ENCODE measurements around the gene LRRC58. TPM values are rescaled to one million over a fixed set of nuclear protein-coding genes. Genes with fewer than 3 reads are reported as not detected.

The LRRC58 gene
- total and polyA plus RNA-seq, 2 of the 8 experiments (the other 6 are each of a cell fraction or from before 2014, with no cell fraction given), result 4.3 to 15.4 TPM

DNA sequence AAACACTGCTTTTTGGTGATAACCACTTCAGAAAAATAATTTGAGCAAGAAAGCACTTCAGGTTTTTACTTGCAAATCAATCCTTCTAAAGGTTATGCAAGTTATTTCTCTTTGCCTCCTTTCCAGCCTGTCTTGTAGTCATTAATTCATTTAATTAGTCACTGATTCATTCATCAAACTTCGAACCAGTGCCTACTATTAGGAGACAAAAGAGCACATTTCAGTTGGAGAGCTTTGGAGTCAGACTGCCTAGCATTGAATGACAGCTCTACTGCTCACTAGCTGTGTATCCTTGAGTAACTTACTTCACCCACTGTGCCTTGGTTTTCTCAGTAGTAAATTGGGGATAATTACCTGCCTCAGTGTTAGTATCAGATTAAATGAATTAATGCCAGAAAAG, 14.9 kb upstream of the LRRC58 start:
- Histone ChIP-seq H2BK15ac (ENCODE audit: low read length) (no peak overlapping the region), H3K79me2 (ENCODE audit: control insufficient read depth in 1 of 2, insufficient read depth in 2 of 2, low read length in 2 of 2) (no peaks in the 10 kb centered on the region), H3K4me1 (replicated peaks in 1 of 4; ENCODE audit: control insufficient read depth in 3 of 4, insufficient read depth in 4 of 4, low read length in 3 of 4) (no peaks in the 10 kb centered on the region), H3K9me3 (ENCODE audit: insufficient read depth in 2 of 2, low read depth in 1 of 2, low read length in 1 of 2) (no peaks in the 10 kb centered on the region), H3K79me1 (ENCODE audit: low read depth, low read length) (no peaks in the 10 kb centered on the region), H2BK20ac (ENCODE audit: low read length) (no peak overlapping the region), H3K18ac (ENCODE audit: extremely low read depth, low read length) (no peak overlapping the region), H2AFZ (ENCODE audit: low read length) (no peak overlapping the region), H4K5ac (ENCODE audit: insufficient read length, low read depth, low read length) (no peak overlapping the region), H3K36me3 (ENCODE audit: control insufficient read depth in 2 of 4, insufficient read depth in 4 of 4, low read length in 3 of 4) (no peaks in the 10 kb centered on the region), H3K27ac (ENCODE audit: low read depth, low read length) (no peak overlapping the region), H3K4me3 (ENCODE audit: extremely low read depth in 1 of 4, insufficient read depth in 2 of 4, low read depth in 3 of 4, low read length in 4 of 4) (no peak overlapping the region), H3K23ac (ENCODE audit: insufficient read length) (no peak overlapping the region), H3K14ac (ENCODE audit: insufficient read length) (no peak overlapping the region), H4K8ac (ENCODE audit: extremely low read depth, insufficient read depth, low read length) (no peak overlapping the region), H2BK12ac (ENCODE audit: low read depth, low read length) (no peak overlapping the region), H3K4me2 (ENCODE audit: insufficient read depth in 1 of 2, low read depth in 2 of 2, low read length in 2 of 2) (no peak overlapping the region), H3K27me3 (replicated peaks in 1 of 4; ENCODE audit: control insufficient read depth in 3 of 4, extremely low read depth in 1 of 4, insufficient read depth in 3 of 4, low read length in 3 of 4) (peaks cover 0 to 2% (median 0%) of the 10 kb centered on the region in 4 experiments; a peak in 1 of 7 replicates), H4K20me1 (replicated peaks in 1 of 2; ENCODE audit: control insufficient read depth in 1 of 2, insufficient read depth in 2 of 2, low read length in 2 of 2) (no peaks in the 10 kb centered on the region), H2BK120ac (replicated peaks; ENCODE audit: low read depth, low read length) (no peak overlapping the region), H4K91ac (replicated peaks; ENCODE audit: insufficient read length, low read length) (no peak overlapping the region), H3K56ac (replicated peaks; ENCODE audit: insufficient read length, low read depth, low read length) (no peak overlapping the region), H3K4ac (replicated peaks; ENCODE audit: insufficient read length, low read depth, low read length) (no peak overlapping the region), H2BK5ac (ENCODE audit: low read depth, low read length) (no peak overlapping the region), H3K23me2 (ENCODE audit: low read depth, low read length) (no peaks in the 10 kb centered on the region), H3K9ac (replicated peaks in 1 of 4; ENCODE audit: extremely low read depth in 1 of 4, low read depth in 3 of 4, low read length in 3 of 4) (no peak overlapping the region), H2AK5ac (ENCODE audit: low read depth, low read length) (no peak overlapping the region)
- POLR2A ChIA-PET (ENCODE audit: partially characterized antibody), result interaction anchor here (2.7 kb wide), 1 partner anchor 15 kb away, joined by 10 read pairs; the partner anchor contains the start of gene LRRC58
- WGBS, 2 experiments (ENCODE audit: extremely low coverage in 1 of 2, insufficient coverage in 1 of 2, insufficient read length in 1 of 2, insufficient replicate concordance in 2 of 2, low coverage in 1 of 2, low lambda C conversion rate in 2 of 2, missing lambda C conversion rate in 1 of 2), result 93% methylated on average over 1 of the region's 1 CpG; no CpG with 5 or more reads in 1 of the 2 experiments
- CTCF ChIA-PET (ENCODE audit: partially characterized antibody), result interaction anchor here (1.7 kb wide), 1 partner anchor 11 kb away, joined by 6 read pairs; no protein-coding TSS in a partner anchor
- DNase-seq (ENCODE audit: low read depth in 1 of 2, low spot score in 2 of 2) (no peak), FAIRE-seq (no peak)
- no peak for TF ChIP-seq HDAC6 (IDR thresholded peaks at IDR 0.05; ENCODE audit: low read depth, low read length)
- TF ChIP-seq EZH2 (IDR thresholded peaks at IDR 0.05; ENCODE audit: low read depth, low read length, severe bottlenecking), result no peak
- no peak for TF ChIP-seq CEBPB (IDR thresholded peaks at IDR 0.05; ENCODE audit: low read depth, low read length)
- TF ChIP-seq CBX8 (IDR thresholded peaks at IDR 0.05; ENCODE audit: borderline replicate concordance, low read depth, low read length), result no peak
- TF ChIP-seq SP2 (IDR thresholded peaks at IDR 0.05; ENCODE audit: low read length), result no peak
- no peak for TF ChIP-seq BCL11A (IDR thresholded peaks at IDR 0.05; ENCODE audit: low read depth in 2 of 2, low read length in 2 of 2)
- TF ChIP-seq SAP30 (IDR thresholded peaks at IDR 0.05; ENCODE audit: insufficient read depth, insufficient replicate concordance, low read length), result no peak
- no peak for TF ChIP-seq TAF7 (optimal IDR thresholded peaks at IDR 0.05; ENCODE audit: borderline replicate concordance, low read depth, low read length)
- no peak for TF ChIP-seq HDAC2 (IDR thresholded peaks at IDR 0.05; ENCODE audit: borderline replicate concordance in 1 of 2, low read depth in 2 of 2, low read length in 2 of 2)
- no peak for TF ChIP-seq BRCA1 (IDR thresholded peaks at IDR 0.05; ENCODE audit: low read depth, low read length)
- TF ChIP-seq RAD21 (IDR thresholded peaks at IDR 0.05 in 1 of 2, conservative IDR thresholded peaks at IDR 0.05 in 1 of 2; ENCODE audit: low read depth in 2 of 2, low read length in 2 of 2), result no peak
- no peak for TF ChIP-seq KDM1A (IDR thresholded peaks at IDR 0.05; ENCODE audit: borderline replicate concordance, low read length)
- TF ChIP-seq POLR2A (IDR thresholded peaks at IDR 0.05; ENCODE audit: control extremely low read depth in 1 of 2, low read depth in 2 of 2, low read length in 2 of 2), result no peak
- no peak for TF ChIP-seq TEAD4 (IDR thresholded peaks at IDR 0.05; ENCODE audit: low read depth, low read length)

All from H1 (cell line).